ENCODE results near the gene ADGRL2.
"Not testable (repeated sequence)": the region's sequence is repeated elsewhere in the genome, so short reads cannot be mapped to it uniquely, and the experiment has no call there.

ADGRL2 gene

DNA sequence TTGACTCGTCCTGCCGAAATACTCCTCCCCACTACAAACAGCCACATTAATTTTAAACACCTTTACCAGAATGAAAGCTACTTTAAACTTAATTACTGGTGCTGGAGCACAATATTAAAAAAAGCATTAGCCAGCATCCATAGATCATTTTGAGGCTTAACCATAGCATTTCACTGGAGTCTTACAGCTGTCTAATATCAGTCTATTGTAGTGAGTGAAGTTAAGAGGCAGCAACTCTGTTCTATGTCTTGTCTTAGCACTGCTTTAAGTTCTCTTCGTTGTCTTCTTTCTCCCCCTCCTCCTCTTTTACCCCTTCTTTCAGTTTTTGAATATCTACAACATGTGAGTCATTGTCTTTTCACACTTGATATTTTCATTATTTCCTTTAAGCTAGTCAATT lies 49.3 kb downstream of the ADGRL2 start:
- no peak for DNase-seq

DNA sequence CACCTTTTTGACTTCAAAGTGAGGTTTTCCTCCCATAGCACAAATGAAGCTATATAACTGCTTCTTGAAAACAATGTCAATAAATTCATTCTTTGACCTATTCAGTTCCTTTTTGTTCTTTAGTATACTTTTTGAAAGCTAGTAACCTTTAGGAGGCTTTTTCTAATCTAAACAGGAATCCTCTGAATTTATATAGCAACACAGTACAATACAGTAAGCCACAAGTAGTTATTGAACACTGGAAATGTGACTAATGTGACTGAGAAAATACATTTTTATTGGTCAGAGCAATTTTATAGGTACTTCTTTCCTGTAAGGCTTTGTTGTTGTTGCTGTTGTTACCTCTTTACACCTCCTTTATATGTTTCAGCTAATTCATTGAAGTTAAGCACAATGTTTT lies 49.8 kb downstream of the ADGRL2 start:
- no peak for DNase-seq

- no peak for DNase-seq
Observed at GRCh38 chr1:81851217-81851616, 50.5 kb downstream of the ADGRL2 start.

- DNase-seq = no peak
Observed at GRCh38 chr1:81852961-81853360, 52.2 kb downstream of the ADGRL2 start.

DNA sequence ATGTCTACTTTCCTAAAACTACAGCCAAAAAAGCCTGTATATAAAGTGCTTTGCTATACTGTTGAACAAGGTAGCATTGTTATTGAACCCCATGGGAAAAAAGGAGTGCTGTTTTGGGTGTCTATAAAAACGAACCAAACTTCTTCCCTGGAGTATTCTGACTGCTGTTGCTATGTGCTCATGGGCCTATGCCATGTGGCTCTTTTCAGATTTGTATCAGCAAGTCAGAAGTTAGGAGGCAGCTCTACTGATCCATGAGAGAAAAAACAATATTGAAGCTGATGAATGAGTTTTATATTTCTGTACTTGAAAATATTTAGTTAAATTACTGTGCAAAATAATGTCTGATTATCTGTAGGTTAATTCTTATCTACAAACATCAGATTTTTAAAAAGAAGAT lies 66.5 kb downstream of the ADGRL2 start:
- DNase-seq = no peak

DNA sequence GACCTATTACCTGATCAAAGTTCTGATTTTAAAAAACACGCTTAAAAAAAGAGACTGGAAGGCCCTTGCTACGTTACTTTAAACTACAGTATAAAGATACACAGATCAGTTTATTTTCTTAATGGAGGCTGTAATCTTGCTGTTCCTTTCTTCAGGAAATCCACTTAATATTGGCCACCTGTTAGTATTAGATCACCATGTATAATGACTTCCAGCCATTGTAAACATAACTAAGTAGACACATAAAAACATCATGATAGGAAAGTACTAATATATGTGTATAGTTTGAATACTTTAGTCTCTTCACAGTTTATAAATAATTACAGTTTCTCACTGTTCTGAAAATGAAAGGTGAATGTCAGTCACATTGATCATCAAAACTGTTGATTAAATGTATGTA lies 68.6 kb downstream of the ADGRL2 start:
- DNase-seq = no peak

DNA sequence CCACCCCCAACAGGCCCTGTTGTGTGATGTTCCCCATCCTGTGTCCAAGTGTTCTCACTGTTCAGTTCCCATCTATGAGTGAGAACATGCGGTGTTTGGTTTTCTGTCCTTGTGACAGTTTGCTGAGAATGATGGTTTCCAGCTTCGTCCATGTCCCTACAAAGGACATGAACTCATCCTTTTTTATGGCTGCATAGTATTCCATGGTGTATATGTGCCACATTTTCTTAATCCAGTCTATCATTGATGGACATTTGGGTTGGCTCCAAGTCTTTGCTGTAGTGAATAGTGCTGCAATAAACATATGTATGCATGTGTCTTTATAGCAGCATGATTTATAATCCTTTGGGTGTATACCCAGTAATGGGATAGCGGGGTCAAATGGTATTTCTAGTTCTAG lies 70.4 kb downstream of the ADGRL2 start:
- not testable (repeated sequence) for DNase-seq

- no peak for DNase-seq
Observed at GRCh38 chr1:81873946-81874345, 73.2 kb downstream of the ADGRL2 start.

DNA sequence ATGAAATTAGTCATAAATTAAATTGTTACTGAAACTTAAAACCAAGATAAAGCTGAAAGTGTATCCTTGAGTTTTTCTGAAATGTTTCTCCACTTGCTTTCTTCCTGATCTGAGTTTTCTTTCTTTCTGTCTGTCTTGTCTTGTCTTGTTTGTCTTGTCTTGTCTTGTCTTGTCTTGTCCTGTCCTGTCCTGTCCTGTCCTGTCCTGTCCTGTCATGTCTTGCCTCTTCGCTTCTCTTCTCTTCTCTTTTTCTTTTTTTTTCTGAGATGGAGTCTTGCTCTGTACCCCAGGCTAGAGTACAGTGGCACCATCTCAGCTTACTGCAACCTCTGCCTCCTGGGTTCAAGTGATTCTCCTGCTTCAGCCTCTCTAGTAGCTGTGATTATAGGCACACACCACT lies 73.7 kb downstream of the ADGRL2 start:
- DNase-seq = no peak

DNA sequence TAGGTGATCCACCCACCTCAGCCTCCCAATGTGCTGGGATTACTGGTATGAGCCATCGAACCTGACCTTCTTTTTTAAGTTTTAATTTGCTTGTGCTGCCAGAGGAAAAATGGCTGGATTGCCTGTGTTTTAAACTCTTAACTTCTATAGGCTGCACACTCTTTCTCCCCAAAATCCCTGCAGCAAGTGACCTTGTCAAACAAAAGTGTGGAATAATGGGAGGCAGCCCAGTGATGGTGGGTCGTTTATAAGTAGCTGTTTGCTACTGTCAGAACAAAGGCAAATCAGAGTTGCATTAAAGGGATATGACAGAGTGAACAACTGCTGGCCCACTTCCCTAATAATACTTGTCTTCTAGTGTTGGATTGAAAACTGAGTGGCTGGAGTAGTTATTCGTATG lies 74.2 kb downstream of the ADGRL2 start:
- no peak for DNase-seq

- no peak for DNase-seq
Observed at GRCh38 chr1:81876901-81877733, 76.4 kb downstream of the ADGRL2 start.

GRCh38 chr1:81877940-81878339 lies 77.2 kb downstream of the ADGRL2 start:
- DNase-seq = no peak

- DNase-seq = no peak
Observed at GRCh38 chr1:81878538-81878937, 77.8 kb downstream of the ADGRL2 start.

GRCh38 chr1:81880781-81881180 lies 80.0 kb downstream of the ADGRL2 start:
- no peak for DNase-seq

- no peak for DNase-seq
Observed at GRCh38 chr1:81885291-81885690, 84.6 kb downstream of the ADGRL2 start.

GRCh38 chr1:81886292-81886691 lies 85.6 kb downstream of the ADGRL2 start:
- not testable (repeated sequence) for DNase-seq

GRCh38 chr1:81887421-81888144 lies 86.8 kb downstream of the ADGRL2 start:
- DNase-seq = no peak

GRCh38 chr1:81889166-81889565 lies 88.4 kb downstream of the ADGRL2 start:
- no peak for DNase-seq

DNA sequence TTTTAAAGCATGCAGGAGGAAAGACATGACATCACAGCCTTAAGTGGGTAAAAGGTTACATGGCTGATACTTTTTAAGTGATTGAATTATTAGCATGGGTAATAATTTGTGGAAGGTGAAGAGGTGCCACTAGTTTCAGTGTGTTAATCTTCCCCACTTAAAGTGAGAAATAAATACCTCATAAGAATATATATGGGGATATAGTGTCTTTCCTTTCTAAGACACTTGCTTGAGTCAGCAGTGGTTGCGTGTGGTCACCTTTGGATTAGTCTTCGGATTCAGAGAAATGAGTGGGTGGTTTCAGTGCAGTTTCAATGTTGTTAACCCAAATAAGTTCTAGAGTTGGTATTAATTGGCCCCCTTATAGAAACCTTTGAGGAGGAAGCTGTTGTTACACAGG lies 94.1 kb downstream of the ADGRL2 start:
- DNase-seq = no peak

DNA sequence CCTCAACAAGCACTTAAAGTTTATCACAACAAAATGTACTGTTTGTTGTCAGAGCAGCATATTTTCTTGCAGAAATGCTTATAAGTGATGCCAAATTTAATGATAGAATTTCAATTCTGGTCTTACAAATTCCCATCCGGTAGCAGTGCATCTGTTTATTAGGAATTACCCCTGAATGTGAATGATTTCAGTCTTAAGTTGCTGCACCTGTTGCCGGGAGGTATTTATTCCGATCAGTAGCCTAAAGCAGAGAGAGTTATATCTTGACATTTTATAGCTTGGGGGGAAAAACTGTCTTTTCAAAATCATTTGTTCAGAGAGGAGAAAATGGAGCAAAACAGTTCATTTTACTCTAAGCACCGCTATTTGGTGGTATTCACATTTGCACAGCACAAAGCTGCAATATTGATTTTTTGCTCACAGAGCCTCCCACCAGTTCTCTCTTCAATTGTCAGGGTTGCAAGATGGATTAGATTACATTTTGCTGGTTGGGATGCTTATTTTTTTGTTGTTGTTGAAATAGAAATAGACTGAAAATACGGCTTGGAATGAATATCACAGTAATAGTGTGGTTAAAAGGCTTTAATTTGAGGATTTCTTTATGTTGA lies 98.6 kb downstream of the ADGRL2 start:
- DNase-seq = no peak

DNA sequence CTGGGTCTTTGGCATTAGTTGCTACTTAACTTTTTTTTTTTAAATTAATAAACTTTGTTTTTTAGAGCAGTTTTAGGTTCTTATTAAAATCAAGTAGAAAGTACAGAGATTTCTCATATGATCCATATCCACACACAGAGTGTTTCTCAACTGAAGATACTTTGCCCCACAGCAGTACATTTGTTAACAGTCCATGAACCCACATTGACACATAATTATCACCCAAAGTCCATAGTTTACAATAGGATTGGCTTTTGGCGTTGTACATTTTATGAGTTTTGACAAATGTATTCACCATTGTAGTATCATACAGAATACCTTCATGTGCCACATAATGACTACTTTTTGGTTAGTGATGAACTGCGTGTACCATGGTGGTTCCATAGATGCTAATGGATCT lies 106.8 kb downstream of the ADGRL2 start:
- DNase-seq = no peak

GRCh38 chr1:81912383-81912782 lies 111.6 kb downstream of the ADGRL2 start:
- DNase-seq = no peak

DNA sequence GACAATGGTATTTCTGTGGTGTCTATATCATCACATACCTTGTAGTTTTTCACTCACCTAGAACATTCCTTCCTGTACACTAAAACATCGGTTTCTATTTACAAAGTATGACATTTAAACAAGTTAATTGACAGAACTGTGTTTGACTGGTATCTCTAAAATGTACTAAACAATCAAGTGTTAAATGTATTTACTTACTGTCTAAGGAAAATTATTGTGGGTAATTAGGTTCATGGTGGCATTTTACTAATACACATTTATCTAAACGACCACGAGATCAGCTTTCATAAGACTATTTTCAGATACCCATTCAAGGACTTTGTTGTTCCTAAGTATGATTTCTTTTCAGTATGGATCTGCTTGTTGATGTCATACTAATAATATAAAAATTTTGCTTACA lies 115.2 kb downstream of the ADGRL2 start:
- no peak for DNase-seq

DNA sequence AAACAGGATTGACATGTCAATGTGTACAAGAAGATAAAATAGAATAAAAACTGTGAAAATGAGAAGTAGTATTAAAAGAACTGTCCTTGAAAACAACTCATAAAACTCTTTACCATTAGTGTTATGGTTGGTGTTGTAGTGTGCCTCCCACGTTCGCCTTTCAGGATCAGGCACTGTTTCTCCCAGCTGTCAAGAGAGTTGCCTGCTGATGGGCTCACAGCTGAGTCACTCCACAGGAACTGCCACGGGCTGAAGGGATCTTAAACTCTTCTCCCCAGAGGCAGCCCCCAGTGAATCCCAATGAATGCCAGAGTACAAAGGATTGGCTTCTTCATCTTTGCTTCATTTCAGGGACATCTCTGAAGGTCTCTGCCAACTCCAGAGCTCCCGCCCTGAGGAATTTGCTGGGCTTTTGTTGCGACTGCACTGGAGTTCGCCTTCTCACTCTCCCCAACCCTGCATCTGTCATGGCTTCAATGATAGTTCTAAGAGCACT lies 119.6 kb downstream of the ADGRL2 start:
- no peak for DNase-seq
